Stimulated activated CD4-positive, alpha-beta T cell treated with anti-CD3 and anti-CD28 coated beads, Interleukin-15, amount 100 ng/mL, for 1 hour (primary cell): Measurements from ENCODE around the gene PI4KB.
"Not testable (repeated sequence)": the region's sequence is repeated elsewhere in the genome, so short reads cannot be mapped to it uniquely, and the experiment has no call there.

Experiments
- DNase-seq, 2 donors: peaks; one replicate each; pipeline ENCODE4 v3.0.0-alpha.2; 2020; ENCODE audit warnings: low read depth in 1 of 2, low spot score in 1 of 2

The PI4KB gene

DNA sequence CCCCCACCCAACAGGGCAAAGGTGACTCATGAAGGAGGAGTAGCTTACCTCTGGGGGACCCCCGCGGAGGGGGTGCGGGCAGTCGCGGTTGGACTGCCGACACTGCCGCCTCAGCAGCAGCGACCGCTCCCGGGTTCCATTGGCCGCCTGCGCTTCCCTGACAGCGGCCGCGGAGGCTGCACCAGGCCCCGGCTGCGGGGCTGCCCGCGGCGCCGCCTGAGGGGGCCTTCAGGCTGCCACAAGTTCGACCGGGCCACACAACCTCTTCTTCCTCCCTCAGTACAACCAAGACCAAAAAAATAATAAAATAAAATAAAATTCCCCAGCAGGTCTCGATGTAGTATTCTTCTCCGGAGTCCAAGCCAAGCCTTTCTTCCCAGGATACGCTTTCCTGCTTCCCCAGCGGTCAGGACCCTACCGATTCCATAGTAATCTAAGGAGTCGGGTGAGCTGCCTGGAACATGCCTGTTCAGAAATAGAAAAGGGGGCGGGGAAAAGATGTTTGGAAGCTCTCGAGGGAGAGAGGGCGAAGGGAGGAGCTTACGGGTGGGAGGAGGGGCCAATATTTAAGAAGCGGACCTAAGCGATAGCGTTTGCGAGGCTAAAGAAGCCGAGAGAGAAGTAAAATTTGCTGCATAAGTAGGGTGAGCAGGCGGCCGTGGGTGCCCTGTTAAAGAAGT lies at the start of gene PI4KB:
Gene PI4KB, minus strand, starts transcription at position 194 of the 680 bp plus-strand sequence. CDS start 10,935 bp downstream, outside the sequence.
- DNase-seq = peak; percentile 63 to 72

- DNase-seq = no peak
Observed at GRCh38 chr1:151373196-151373595, 46.0 kb upstream of the PI4KB start.

GRCh38 chr1:151372058-151372934 lies 45.1 kb upstream of the PI4KB start, which contains the start of gene SELENBP1:
SELENBP1 (minus strand) TSS chr1:151372705; CDS start chr1:151372641, 64 bp downstream.
- no peak for DNase-seq

- DNase-seq = no peak
Observed at GRCh38 chr1:151371370-151372057, 44.3 kb upstream of the PI4KB start.

DNA sequence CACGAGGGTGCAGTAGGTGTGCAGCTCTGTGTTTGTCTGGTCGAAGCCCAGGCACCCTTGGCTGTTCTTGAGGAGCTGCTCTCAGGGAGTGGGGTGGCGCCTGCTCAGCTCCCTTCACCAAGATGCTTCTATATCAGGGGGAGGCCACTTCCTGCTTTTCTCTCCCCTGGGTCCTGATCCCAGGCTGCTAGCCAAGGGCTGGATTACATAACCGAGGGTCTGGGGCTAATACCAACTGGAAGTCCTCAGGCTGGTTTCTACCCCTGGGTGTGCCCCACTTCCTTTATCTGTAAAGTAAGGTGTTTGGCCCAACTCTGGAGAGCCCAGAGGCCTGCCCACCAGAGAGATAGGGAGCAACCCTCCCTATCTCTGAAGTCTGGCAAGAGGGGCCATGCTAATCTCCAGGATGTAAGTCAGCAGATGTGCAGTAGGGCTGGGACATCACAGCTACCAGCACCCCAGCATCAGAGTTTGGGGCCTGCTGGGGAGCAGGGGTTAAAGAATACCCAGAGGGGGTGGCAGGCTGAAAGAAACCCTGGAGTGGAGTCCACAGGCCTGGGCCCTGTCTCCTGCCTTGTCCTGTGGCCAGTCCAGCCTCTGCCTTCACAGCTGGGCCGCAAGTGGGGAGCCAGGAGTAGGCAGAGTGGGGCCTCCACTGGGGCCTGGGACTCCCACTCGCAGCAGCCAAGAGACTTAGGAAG lies 43.1 kb upstream of the PI4KB start:
- no peak for DNase-seq

DNA sequence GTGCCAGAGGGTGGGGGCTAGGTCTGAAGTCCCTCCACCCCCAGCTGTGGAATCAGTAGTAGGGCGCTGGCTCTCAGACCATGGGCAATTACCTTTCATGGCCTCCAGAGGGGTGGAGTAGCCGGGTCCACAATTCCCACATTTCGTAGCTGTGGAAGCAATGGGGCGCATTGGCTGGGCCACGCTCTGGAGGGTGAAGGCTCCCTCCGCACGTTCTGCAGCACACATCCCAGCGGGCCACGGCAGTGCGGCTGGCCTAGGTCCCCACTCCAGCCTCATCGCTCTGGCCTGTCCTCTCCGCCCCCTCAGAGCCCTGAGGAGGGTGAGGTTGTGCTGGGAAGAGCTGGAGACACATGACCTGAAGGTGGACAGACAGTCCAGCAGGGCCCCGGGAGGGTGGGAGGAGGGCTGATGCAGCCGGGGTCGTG lies 42.4 kb upstream of the PI4KB start:
- no peak for DNase-seq

DNA sequence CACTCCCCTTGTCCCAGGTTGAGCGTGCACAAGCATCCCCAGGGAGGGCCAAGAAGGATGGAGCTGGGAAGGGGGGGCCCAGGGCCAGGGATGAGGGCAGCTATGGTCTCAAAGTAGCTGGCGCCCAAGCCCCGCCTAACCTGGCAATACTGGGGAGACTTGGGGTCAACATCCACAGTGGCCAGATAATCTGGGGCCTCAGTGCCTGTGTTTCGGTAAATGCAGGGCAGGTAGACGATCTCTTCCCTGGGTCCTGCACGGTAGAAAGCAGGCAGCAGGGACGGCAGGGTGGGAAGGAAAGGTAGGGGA lies 42.0 kb upstream of the PI4KB start:
- DNase-seq = no peak

DNA sequence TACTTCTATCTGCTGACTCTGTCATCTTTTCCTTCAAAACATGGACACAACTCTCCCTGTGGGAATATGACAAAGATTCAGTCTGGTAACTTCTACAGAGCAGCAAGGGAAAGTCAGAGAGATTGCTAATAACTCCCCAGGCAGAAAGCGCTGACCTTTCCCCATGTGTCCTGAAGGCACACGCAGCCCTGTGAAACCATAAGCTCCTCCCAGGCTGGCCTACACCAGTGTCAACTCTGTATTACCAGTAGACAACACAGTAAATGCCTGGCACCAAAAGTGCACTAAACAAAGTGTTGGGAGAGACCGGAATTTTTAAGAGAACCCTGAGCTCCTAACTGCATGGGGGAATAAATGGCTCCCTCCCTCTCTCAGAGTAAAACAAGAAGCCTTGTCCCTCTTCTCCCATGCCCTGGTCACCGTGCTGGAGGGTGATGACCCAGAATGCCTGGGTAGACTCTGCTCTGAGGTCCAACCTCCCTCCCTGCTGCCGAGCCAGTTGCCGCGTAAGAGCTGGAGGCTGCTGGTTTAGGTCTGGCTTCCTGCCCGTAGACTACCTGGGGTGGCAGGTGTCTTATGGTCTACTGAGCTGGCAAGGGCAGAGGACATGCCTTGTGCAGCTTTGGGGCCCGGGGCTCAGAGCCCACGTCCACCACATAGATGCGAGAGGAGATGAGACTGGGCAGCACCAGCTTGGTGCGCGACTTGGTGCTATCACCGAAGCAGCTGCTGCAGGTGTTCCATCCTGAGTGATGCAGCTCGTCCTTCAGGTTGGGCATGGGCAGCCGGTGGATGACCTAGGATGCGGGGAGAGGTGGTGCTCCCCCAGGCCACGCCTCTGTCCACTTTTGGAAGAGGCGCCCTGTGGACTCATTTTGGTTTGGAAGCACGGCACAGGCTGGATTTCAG lies 41.4 kb upstream of the PI4KB start:
- DNase-seq = no peak

GRCh38 chr1:151367658-151368392 lies 40.6 kb upstream of the PI4KB start:
- DNase-seq = no peak

- no peak for DNase-seq
Observed at GRCh38 chr1:151364996-151365395, 37.8 kb upstream of the PI4KB start.

GRCh38 chr1:151362308-151363155 lies 35.3 kb upstream of the PI4KB start:
- no peak for DNase-seq

- DNase-seq = no peak
Observed at GRCh38 chr1:151361883-151362282, 34.7 kb upstream of the PI4KB start.

GRCh38 chr1:151356696-151357095 lies 29.5 kb upstream of the PI4KB start:
- no peak for DNase-seq

- DNase-seq = no peak
Observed at GRCh38 chr1:151352021-151352718, 25.0 kb upstream of the PI4KB start.

DNA sequence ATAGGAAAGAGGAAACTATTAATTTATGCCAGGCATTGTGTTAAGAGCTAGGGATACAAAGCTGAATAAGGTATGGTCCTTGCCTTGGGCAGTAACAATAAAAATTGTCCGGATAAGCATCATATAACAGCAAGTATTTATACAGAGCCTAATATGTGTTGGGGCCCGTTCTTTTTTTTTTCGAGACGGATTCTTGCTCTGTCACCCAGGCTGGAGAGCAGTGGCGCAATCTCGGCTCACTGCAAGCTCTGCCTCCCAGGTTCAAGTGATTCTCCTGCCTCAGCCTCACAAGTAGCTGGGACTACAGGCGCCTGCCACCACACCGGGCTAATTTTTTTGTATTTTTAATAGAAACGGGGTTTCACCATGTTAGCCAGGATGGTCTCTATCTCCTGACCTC lies 23.1 kb upstream of the PI4KB start:
- DNase-seq = not testable (repeated sequence)

GRCh38 chr1:151347523-151348246 lies 20.5 kb upstream of the PI4KB start:
- DNase-seq = no peak
